Measurements from ENCODE around the gene SLC6A8. TPM values are rescaled to one million over a fixed set of nuclear protein-coding genes. Genes with fewer than 3 reads are reported as not detected.
A peak's percentile ranks its signal among the peaks of the same experiment; 100 is the strongest.
"Not testable (repeated sequence)": the region's sequence is repeated elsewhere in the genome, so short reads cannot be mapped to it uniquely, and the experiment has no call there.

SLC6A8 gene
- total RNA-seq, 1 donor from 2014 or later = 7.9 TPM

DNA sequence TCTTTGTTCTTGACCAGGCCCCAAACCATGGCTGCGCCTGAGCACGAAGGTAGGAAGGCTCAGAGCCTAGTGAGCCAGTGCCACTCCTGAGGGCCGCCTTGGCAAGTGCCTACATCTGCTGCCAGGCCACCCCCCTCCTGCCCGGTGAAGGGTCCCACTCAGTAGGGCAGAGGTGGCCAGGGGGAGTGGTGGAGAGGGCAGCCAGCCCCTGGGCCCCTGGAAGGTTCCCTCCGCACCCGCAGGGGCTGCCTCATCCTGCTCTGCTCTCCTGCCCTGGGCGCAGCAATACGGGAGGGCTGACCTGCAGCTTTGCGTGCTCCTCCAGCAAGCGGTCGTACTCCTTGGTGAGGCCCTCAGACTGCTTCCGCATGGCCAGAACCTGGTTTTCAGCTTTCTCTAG is 14.0 kb downstream of the SLC6A8 start:
- H3K9me3 Mint-ChIP-seq (ENCODE audit: unreplicated experiment) = no peaks in the 10 kb centered on the region
- peaks cover 14% of the 10 kb centered on the region for H3K36me3 Mint-ChIP-seq (ENCODE audit: low read depth, unreplicated experiment)
- no peak overlapping the region for H3K4me3 Mint-ChIP-seq (ENCODE audit: unreplicated experiment)
- TF ChIP-seq, protein P1, sequence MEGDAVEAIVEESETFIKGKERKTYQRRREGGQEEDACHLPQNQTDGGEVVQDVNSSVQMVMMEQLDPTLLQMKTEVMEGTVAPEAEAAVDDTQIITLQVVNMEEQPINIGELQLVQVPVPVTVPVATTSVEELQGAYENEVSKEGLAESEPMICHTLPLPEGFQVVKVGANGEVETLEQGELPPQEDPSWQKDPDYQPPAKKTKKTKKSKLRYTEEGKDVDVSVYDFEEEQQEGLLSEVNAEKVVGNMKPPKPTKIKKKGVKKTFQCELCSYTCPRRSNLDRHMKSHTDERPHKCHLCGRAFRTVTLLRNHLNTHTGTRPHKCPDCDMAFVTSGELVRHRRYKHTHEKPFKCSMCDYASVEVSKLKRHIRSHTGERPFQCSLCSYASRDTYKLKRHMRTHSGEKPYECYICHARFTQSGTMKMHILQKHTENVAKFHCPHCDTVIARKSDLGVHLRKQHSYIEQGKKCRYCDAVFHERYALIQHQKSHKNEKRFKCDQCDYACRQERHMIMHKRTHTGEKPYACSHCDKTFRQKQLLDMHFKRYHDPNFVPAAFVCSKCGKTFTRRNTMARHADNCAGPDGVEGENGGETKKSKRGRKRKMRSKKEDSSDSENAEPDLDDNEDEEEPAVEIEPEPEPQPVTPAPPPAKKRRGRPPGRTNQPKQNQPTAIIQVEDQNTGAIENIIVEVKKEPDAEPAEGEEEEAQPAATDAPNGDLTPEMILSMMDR (IDR thresholded peaks at IDR 0.05; ENCODE audit: unreplicated experiment) = no peak
- DNase-seq (ENCODE audit: low spot score) = no peak
- H3K4me1 Mint-ChIP-seq (ENCODE audit: unreplicated experiment) = peaks cover 5% of the 10 kb centered on the region
- H3K27me3 Mint-ChIP-seq (ENCODE audit: unreplicated experiment) = peaks cover 7% of the 10 kb centered on the region
- H3K27ac Mint-ChIP-seq (ENCODE audit: unreplicated experiment) = peak overlapping the region; percentile 18

DNA sequence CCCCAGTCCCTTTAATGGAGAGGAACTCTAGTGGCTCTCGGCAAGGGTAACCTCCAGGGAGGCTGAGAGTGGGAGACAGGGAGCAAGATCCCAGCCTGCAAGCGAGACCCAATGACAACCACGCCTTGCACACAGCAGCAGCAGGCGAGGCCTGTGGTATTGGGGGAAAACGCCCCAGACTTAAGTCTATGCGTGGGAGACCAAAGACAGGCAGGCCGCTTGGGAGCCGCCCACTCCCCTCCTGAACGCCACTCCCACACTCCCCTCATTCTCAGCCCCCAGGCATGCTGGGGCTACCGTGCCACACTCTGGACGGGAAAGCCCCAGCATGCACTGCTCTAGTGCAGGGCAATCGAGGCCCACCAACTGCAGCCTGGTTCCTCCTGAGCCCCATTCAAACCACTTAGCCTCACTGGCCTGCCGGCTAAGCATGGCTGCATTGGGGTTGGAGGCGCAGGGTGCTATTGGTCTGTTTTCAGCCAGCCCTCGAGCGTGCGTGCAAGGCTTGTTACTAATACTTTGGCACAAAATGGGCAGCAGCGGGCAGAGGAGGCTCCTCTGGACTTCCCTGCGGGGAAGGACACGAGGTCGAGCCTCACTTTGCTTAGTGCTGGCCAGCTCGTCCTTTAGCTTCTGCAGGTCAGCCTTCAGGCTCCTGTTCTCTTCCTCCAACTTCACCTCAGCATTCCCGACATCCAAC is 14.8 kb downstream of the SLC6A8 start:
- Mint-ChIP-seq H3K27me3 (ENCODE audit: unreplicated experiment) (peaks cover 8% of the 10 kb centered on the region), H3K4me1 (ENCODE audit: unreplicated experiment) (peaks cover 8% of the 10 kb centered on the region), H3K27ac (ENCODE audit: unreplicated experiment) (no peak overlapping the region), H3K9me3 (ENCODE audit: unreplicated experiment) (no peaks in the 10 kb centered on the region), H3K4me3 (ENCODE audit: unreplicated experiment) (no peak overlapping the region), H3K36me3 (ENCODE audit: low read depth, unreplicated experiment) (peaks cover 8% of the 10 kb centered on the region)
- TF ChIP-seq, protein P1 (IDR thresholded peaks at IDR 0.05; ENCODE audit: unreplicated experiment) = no peak
- no peak for DNase-seq (ENCODE audit: low spot score)

DNA sequence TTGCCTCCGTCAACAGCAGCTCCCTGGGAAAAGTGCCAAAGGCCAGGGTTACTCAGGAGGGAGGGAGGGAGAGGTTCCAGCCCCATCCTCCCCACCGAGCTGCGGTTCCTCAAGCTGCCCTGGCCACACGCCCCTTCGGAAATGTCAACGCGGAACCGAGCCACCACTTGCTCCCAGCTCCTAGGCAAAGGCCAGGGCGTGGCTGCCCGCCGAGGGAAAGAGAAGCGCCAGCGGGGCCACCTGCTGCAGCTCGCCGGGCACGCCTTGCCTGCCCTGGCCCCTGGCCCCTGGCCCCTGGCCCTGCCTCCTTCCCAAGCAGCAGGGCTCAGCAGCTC is 15.3 kb downstream of the SLC6A8 start:
- Mint-ChIP-seq H3K36me3 (ENCODE audit: low read depth, unreplicated experiment) (peaks cover 5% of the 10 kb centered on the region), H3K9me3 (ENCODE audit: unreplicated experiment) (no peaks in the 10 kb centered on the region), H3K4me1 (ENCODE audit: unreplicated experiment) (peaks cover 8% of the 10 kb centered on the region), H3K4me3 (ENCODE audit: unreplicated experiment) (no peak overlapping the region), H3K27ac (ENCODE audit: unreplicated experiment) (no peak overlapping the region), H3K27me3 (ENCODE audit: unreplicated experiment) (peaks cover 5% of the 10 kb centered on the region)
- DNase-seq (ENCODE audit: low spot score) = no peak
- TF ChIP-seq, protein P1 (IDR thresholded peaks at IDR 0.05; ENCODE audit: unreplicated experiment) = no peak

DNA sequence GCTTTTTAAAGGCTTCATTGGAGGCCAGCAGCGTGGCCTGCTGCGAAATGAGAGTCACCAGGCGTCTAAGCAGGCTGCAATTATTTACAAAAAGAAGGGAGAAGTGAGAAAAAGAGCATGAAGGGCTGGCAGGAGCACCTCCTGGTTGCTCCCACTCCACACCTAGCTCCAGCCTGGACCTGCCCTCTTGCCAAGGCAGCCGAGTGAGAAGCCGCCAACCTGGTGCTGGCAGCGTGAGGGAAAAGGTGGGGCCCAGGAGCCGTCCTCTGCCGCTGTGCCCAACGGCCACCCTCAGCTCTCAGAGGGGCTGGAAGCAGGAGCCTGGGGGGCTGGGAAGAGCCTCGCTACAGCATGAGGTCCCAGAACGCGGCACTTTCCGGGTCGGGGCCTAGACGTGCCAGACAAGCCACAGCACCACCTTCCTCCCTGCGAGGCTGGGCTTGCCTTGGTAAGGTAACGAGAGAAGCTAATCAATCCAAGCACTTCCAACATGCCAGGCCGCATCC is 16.3 kb downstream of the SLC6A8 start:
- TF ChIP-seq, protein P1 (IDR thresholded peaks at IDR 0.05; ENCODE audit: unreplicated experiment) = no peak
- Mint-ChIP-seq H3K4me3 (ENCODE audit: unreplicated experiment) (no peak overlapping the region), H3K36me3 (ENCODE audit: low read depth, unreplicated experiment) (peaks cover 5% of the 10 kb centered on the region), H3K27ac (ENCODE audit: unreplicated experiment) (no peak overlapping the region), H3K4me1 (ENCODE audit: unreplicated experiment) (peaks cover 8% of the 10 kb centered on the region), H3K27me3 (ENCODE audit: unreplicated experiment) (peaks cover 3% of the 10 kb centered on the region), H3K9me3 (ENCODE audit: unreplicated experiment) (no peaks in the 10 kb centered on the region)
- no peak for DNase-seq (ENCODE audit: low spot score)

DNA sequence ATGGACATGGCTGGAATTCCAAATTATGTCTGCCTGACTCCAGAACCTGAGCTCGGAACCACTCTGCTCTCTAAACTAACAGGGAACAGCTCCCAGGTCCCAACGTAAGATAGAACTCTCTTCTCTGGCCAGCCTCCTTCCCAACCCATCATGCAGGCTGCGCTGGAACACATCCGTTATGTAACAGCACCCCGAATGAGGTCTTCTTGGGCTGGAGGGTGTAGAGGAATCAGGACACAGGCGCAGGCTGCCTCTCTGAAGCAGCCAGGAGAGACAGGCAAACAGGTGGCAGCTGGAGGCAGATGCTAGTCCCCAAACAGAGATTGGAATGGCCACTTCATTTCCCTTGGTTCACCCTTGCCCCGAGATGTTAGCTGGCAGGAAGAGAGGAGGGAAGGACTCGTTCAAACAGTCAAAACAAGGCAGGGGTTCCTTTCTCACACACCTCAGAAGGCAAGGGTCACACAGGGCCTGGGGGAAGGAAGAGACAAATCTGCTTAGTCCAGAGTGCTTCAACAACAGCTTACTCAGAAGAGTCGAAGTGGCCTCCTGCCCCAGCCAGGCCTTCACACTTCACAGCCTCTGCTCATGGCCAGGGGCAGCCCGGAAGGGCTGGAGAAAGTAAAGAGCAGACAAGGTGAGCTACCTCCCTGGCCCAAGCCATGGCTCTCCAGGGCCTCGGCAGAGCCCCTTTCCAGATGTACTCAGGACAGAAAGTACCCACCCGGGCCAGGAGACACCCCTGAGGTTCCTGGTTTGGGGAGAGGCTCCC is 17.1 kb downstream of the SLC6A8 start:
- not testable (repeated sequence) for H3K27ac Mint-ChIP-seq (ENCODE audit: unreplicated experiment); H3K4me1 Mint-ChIP-seq (ENCODE audit: unreplicated experiment); H3K4me3 Mint-ChIP-seq (ENCODE audit: unreplicated experiment); H3K27me3 Mint-ChIP-seq (ENCODE audit: unreplicated experiment); H3K36me3 Mint-ChIP-seq (ENCODE audit: low read depth, unreplicated experiment); H3K9me3 Mint-ChIP-seq (ENCODE audit: unreplicated experiment); DNase-seq (ENCODE audit: low spot score)

DNA sequence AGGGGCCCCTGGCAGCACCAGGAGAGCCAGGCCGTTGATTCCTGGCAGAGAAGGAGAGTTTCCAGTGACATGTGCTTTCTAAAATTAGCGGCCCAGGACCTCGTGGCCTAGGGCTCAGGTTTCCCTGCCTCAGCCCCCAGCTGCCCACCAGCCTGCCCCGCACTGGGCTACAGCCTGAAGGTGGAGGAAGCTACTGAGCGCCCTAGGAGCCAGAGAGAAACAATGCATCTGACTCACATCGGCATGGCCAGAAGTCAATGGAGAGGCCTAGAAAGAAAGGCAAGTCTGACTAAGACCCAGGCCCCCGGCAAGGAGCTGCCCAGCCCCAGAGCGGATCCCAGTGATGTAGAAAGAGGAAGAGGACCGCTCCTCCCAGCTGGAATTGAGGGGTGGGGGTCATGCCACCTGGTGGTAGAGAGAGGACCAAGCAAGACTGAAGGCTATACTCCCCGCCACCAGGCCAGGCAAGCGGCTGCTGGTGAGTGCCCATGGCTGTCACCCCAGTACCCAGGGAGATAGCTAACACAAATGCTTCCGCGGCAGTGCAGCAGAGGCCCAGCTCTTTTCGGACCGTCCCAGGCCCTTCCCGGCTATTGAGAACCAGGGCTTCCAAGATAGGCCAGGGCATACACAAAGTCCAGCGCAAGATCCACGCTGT is 17.8 kb downstream of the SLC6A8 start:
- not testable (repeated sequence) for H3K9me3 Mint-ChIP-seq (ENCODE audit: unreplicated experiment); H3K4me1 Mint-ChIP-seq (ENCODE audit: unreplicated experiment); H3K36me3 Mint-ChIP-seq (ENCODE audit: low read depth, unreplicated experiment); H3K4me3 Mint-ChIP-seq (ENCODE audit: unreplicated experiment); H3K27ac Mint-ChIP-seq (ENCODE audit: unreplicated experiment); H3K27me3 Mint-ChIP-seq (ENCODE audit: unreplicated experiment); DNase-seq (ENCODE audit: low spot score)

Data from endothelial cell (in vitro differentiated cells).